ENCODE data around the gene TBC1D3K.
"Not testable (repeated sequence)": the region's sequence is repeated elsewhere in the genome, so short reads cannot be mapped to it uniquely, and the experiment has no call there.

The TBC1D3K gene

DNA sequence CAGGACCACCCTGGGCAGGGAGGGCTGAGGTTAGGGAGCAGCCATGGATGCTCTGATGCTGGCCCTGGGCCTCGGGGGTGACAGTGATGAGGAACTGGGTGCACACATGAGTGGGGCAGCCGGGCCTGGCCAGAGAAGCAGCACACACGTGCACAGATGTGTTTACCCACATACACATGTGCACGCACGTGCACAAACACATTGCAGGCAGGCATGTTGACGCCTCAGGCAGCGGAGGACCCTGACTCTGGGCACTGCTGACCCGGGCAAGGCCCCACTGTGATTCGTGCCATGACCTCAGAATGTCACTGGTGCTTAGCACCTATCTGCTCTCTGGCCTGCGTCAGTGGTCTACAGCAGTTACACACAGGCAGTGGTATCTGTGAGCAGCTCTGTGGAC, at the start of gene TBC1D3K:
Gene TBC1D3K, plus strand, starts transcription at position 301 of the 400 bp plus-strand sequence. CDS start 1,585 bp downstream, outside the sequence.
- DNase-seq (ENCODE audit: low read depth): not testable (repeated sequence)

- no peak for DNase-seq (ENCODE audit: low read depth)
These were observed 39.7 kb upstream of the TBC1D3K start for GRCh38 chr17:37884516-37884915.

DNA sequence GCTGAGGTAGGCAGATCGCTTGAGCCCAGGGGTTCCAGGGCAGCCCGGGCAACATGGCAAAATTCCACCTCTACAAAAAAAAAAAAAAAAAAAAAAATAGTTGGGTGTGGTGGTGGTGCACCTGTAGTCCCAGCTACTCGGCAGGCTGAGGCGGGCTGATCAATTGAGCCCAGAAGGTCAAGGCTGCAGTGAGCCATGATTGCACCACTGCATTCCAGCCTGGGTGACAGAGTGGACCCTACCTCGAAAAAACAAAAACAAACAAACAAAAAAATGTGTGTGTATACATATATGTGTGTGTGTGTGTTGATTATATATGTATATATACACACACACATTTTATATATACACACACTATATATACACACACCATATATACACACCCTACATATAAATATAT, 39.1 kb upstream of the TBC1D3K start:
- DNase-seq (ENCODE audit: low read depth): no peak

GRCh38 chr17:37888881-37889280, 35.3 kb upstream of the TBC1D3K start:
- DNase-seq (ENCODE audit: low read depth): no peak

DNA sequence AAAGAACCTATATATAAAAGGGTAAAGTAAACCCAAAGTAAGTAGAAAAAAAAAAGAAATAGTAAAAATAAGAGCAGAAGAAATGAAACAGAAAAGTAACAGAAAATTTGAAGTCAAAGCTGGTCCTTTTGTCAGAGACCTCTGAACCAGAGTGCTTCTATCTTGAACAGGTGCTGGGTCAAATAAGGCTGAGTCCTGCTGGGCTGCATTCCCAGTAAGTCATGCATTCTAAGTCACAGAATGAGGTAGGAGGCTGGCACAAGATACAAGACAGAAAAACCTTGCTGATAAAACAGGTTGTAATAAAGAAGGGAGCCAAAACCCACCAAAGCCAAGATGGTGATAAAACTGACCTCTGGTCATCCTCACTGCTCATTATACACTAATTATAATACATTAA, 27.3 kb upstream of the TBC1D3K start:
- DNase-seq (ENCODE audit: low read depth): not testable (repeated sequence)

All from stimulated activated CD8-positive, alpha-beta memory T cell treated with anti-CD3 and anti-CD28 coated beads, Interleukin-4, amount 100 ng/mL, for 24 hours (primary cell).